Transverse colon (tissue), 4 donors: ENCODE data around the gene PALMD.

Experiments used
- CTCF ChIP-seq, 5 experiments: fragments of 200-600 bp in 3 of 5; fragments of 450-650 bp in 2 of 5; sonication (generic) in 3 of 5; IDR thresholded peaks; 1 replicate in 2 of 5; 2 replicates in 3 of 5; pipeline ENCODE4 v1.5.1; 2016 to 2017; ENCODE audit warnings: antibody characterized with exemption in 5 of 5, inconsistent platforms in 3 of 5, mild to moderate bottlenecking in 2 of 5, moderate library complexity in 1 of 5
- POLR2AphosphoS5 ChIP-seq, 3 donors: sonication (generic); formaldehyde crosslinking; IDR thresholded peaks; one replicate each; pipeline ENCODE4 v1.6.1; 2016; ENCODE audit warnings: antibody characterized with exemption in 3 of 3

- no peak for TF ChIP-seq POLR2AphosphoS5 (IDR thresholded peaks at IDR 0.05)
- no peak for TF ChIP-seq CTCF (IDR thresholded peaks at IDR 0.05)
Measured at GRCh38 chr1:99634971-99635624, 10.8 kb upstream of the PALMD start.
